ENCODE data around the gene STX2.
"Not testable (repeated sequence)": the region's sequence is repeated elsewhere in the genome, so short reads cannot be mapped to it uniquely, and the experiment has no call there.

Gene STX2

GRCh38 chr12:130795906-130796305 is 43.1 kb downstream of the STX2 start:
- DNase-seq, result no peak

DNA sequence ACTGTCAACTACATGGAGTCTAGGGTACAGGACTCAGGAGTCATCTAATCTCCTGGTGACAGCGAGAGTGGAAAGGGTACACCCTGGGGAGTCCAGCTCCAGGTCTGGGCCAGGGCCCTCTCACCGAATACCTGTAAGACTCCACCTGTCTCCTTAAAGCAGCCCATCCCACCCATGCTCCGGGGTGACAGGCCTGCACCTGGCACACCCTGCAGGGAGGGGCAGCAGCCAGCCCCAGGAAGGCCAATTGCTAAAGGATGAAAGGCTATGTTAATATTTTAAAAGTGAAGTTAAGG is 45.5 kb downstream of the STX2 start:
- no peak for DNase-seq

DNA sequence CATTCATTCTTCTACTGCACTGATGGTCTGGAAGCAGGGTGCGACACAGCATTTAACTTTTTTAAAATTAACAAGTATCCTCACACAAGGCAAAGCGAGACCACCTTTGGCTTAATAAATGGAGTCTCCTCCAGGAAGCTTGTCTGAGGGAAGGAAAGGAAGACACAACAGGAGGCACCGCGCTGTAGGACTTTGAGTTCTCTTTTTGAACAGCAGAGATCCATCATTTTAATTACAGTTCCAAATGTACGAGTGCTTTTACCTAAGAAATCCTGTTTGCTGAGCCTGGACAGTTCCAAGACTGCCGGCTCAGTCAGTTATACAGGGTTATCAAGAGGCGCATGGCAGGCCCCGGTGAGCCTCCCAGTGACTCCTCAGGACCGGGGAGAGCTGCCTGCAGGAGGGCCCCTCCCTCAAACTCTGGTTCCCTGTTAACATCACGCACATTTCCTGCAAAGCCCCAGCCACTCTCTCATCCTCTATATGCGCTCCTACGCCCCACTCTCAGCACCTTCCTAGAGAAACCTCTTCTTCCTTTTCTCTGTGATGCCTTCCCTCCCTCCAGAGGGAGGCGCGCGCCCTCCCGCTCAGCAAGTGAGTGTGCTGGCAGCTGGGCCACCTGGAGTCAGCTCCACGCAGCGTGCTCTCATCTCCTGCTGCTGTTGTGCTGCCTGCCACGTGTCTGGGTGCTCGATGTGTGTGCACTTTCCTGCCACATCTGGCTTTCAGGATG is 46.1 kb downstream of the STX2 start:
- no peak for DNase-seq

DNA sequence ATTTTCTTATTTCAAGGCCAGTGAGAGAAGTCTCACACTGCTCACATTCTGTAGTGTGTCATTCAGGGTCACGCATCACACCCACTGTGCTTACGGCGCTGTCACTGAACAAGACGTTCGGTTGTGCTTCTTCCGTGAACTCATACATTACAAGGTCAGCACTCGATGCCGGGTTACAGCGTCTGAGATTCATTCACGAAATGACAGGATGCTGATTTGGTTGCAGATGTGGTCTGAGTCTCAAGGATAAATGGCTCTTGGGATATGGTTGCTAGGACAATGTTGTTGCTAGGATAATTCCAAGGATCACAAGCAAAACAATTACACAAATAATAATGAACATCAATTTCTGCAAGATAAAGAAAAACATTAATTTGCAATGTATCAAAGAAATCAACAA is 47.4 kb downstream of the STX2 start:
- no peak for DNase-seq

- no peak for DNase-seq
Observed at GRCh38 chr12:130788515-130788914, 50.5 kb downstream of the STX2 start.

DNA sequence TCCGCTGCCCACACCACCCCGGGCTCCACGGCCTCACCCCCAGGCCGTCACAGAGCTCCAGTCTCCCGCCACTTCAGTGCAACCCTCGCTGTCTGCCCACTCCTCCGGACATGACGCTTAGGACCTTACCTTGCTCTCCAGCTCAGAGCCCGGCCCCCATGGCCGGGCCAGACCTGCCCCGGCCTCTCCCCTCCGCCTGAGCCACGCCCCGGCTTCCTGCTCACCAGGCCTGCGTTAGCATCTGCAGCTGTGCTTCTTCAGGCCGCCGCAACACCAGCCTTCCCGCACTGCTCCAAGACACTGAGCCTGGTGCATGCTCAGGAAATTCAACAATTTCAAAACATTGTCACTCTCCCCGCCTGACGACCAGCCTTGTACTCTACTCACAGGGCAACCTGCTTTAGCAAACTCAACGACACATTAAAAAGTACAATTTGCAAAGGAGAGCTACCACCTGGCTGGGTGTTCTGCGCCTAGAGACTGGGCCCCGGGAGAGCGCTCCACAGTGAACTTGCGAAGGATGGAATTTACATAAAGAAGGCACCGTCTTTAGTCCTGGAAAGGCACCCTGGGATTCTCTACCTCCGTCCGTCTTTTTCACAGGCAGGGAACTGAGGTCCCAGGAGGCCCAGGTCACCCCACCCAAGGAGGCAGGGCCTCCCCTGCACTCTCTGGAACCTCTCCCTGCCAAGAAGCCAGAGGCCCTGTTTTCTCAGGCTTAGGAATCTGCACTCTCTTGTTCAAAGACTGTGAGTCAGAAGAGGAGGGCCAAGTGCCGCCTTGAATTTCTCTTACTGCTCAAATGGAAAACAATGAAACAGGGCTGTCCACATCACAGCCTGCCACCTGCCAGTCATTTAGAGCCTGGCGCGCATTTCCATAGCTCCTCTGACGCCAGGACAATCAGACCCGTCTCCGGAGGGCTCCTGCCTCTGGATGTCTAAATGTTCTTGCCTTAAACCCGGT is 51.3 kb downstream of the STX2 start:
- no peak for DNase-seq

DNA sequence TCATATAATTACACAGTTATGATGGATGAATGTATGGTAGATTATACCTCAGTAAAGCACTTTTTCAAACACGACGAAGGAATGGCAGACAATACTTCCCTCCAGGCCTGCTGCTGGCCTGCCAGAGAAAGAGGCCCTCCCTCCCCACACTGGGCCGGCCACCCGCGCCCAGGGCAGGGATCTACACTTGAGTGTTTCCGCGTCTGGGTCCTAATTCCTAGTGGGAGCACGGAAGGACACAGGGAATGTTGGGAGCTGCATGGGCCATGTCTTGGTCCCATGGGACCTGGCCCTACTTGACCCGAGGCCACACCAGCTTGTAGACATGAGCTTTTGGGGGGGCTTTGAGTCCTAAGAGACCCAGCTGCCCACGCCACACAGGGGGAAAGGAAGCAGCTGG is 52.0 kb downstream of the STX2 start:
- no peak for DNase-seq

DNA sequence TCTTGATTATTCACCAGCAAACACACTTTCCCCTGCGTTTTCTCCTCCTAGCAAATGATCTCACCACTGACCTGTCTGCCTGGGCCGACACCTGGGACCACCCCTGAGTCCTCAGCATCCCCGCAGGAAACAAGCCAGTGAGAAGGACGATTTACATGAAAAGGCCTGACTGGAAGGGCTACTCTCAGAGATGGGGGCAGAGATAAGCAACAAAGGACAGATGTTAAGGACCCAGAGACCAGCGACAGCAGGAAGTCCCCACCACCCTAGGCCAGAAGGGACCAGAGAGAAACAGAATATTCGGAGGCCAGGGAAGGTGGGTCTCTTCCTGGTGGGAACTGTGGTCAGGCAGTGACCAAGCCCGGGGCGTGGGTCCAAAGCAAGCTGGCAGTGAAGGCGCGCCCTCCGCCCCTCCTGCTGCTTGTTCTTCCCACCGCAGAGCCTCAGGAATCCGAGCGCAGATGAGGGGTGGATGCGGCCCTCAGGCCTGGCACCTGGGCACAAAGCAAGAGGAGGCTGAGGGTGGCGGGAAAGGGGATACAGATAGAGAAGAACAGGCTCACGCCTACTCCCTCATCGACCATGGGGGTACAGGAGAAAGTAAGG is 55.8 kb downstream of the STX2 start:
- no peak for DNase-seq

DNA sequence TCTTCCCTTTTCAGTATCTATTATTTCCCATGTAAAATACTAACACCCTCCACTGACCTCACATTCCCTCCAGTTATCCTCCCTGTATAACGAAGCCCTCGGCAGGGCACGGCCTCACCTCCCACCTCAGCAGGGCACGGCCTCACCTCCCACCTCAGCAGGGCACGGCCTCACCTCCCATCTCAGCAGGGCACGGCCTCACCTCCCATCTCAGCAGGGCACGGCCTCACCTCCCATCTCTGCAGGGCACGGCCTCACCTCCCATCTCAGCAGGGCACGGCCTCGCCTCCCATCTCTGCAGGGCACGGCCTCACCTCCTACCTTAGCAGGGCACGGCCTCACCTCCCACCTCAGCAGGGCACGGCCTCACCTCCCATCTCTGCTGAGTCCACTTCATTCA is 56.8 kb downstream of the STX2 start:
- DNase-seq, result not testable (repeated sequence)

DNA sequence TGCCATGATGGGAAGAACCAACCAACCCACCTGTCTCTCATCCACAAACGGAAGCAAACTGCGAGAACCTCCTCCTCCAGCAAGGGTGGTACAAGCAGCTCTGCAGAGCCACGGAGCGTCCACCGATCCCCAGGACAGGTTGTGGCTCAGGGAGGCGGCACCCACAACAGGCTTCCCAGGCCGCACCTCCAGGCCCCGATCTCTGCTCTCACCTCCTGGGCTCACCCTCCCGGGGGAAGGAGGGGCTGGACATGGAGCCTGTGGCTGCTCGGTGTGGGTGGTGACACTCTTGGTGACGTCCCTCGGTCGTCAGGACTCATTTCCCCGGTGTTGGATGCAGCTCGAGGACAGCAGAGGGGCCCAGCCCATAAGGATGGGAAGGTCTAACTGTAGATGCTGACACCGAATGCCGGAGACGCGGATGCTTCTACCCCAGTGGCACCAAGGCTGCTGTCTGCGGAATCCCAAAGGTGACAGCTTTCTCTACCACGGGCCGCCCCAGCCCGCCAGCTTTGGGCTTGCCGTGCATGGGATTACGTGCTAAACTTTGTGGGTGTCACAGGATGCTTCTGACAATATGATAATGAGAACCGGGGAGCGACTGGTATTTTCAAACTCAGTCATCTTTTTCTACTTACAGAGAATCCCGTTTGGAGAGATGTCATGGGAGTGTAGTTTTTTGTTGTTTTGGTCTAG is 58.0 kb downstream of the STX2 start:
- DNase-seq, result no peak

- no peak for DNase-seq
Observed at GRCh38 chr12:130780325-130780724, 58.7 kb downstream of the STX2 start.

GRCh38 chr12:130778776-130779175 is 60.3 kb downstream of the STX2 start:
- no peak for DNase-seq

- DNase-seq, result no peak
Observed at GRCh38 chr12:130776857-130777339, 62.2 kb downstream of the STX2 start.

- DNase-seq, result no peak
Observed at GRCh38 chr12:130775953-130776856, 62.8 kb downstream of the STX2 start.

- DNase-seq, result no peak
Observed at GRCh38 chr12:130770413-130771028, 68.5 kb downstream of the STX2 start.

GRCh38 chr12:130768120-130768519 is 70.9 kb downstream of the STX2 start:
- no peak for DNase-seq

DNA sequence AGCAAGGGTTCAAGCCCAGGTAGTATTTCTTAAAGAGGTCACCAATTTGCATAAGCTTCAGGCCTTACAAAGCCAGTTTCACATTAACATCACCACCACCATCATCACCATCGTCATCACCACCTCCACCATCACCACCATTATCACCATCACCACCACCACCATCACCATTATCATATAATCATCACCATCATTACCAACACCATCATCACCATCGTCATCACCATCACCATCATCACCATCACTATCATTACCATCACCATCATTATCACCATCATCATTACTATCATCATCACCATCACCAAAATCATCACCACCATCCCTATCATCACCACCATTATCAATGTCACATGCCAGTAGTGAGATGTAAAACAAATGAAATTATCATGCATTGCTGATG is 72.6 kb downstream of the STX2 start:
- DNase-seq, result no peak

DNA sequence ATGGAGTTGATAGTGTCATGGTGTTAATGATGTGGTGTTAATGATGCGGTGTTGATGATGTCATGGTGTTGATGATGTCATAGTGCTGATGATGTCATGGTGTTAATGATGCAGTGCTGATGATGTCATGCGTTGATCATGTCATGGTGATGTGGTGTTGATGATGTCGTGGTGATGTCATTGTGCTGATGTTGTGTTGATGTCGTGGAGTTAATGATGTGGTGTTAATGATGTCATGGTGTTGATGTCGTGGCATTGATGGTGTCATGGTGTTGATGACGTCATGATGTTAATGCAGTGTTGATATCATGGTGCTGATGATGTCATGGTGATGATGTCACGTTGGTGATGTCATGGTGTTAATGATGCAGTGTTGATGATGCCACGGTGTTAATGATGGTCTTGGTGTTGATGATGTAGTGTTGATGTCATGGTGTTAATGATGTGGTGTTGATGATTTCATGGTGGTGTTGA is 73.8 kb downstream of the STX2 start:
- no peak for DNase-seq

DNA sequence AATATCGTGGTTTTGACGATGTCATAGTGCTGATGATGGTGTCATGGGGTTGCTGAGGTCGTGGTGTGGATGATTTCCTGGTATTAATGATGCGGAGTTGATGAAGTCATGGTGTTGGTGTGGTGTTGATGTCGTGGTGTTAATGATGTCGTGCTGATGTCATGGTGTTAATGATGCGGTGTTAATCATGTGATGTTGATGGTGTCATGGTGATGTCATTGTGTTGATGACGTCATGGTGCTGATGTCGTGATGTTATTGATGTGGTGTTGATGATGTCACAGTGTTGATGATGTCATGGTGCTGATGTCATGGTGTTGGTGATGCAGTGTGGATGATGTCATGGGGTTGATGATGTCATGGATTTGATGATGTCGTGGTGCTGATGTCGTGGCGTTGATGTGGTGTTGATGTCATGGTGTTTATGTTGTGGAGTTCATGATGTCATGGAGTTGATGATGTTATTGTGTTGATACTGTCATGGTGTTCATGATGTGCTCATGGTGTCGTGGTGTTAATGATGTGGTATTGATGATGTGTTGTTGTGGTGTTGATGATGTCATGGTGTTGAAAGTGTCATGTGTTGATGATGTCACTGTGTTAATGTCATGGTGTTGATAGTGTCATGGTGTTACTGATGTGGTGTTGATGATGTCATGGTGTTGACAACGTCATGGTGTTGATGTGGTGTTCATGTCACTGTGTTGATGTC is 74.4 kb downstream of the STX2 start:
- no peak for DNase-seq

DNA sequence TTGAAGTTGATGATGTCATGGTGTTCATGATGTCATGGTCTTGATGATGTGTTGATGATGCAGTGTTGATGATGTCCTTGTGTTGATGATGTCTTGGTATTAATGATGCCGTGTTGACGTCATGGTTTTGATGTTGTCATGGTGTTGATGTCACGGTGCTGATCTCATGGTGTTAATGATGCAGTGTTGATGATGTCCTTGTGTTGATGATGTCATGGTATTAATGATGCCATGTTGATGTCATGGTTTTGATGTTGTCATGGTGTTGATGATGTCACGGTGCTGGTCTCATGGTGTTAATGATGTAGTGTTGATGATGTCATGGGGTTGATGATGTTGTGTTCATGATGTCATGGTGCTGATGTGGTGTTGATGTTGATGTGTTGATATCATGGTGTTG is 75.0 kb downstream of the STX2 start:
- no peak for DNase-seq

DNA sequence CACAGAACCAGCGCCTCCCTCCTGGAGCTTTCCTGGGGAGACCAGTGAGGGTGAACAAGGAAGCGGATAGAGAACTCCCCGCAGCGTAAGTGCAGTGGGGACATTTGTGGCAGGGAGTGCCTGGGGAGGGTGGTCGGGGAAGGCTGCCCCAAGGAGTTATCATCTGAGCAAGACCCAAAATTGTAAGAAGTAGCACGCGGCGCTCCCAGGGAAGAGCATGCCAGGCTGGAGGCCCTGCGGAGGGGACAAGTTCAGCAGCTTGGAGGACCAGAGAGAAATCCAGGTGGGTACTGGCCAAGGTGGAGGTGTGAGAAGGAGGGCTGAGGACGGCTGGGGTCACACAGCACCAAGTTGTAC is 76.8 kb downstream of the STX2 start:
- DNase-seq, result no peak

Data from NCI-H2107 (cell line).